Natural killer cell treated with Interleukin-12 subunit alpha and Interleukin-12 subunit beta and Interleukin-15 and Interleukin-18, amount 100 ng/mL, for 72 hours (primary cell): Measurements from ENCODE around the gene STAT4. TPM values are rescaled to one million over a fixed set of nuclear protein-coding genes. Genes with fewer than 3 reads are reported as not detected.

Source experiments
- ATAC-seq, 2 donors: fragments of 150-1000 bp; cut with Tn5 transposase in 1 of 2; sonication (Bioruptor Pico), chemical (Tn5 transposase) in 1 of 2; 2 replicates each; pipeline ENCODE4 v1.10.0; 2021
- DNase-seq: peaks from one replicate; pipeline ENCODE4 v3.0.0; 2022; ENCODE audit warnings: low spot score
- H3K27ac Mint-ChIP-seq, 2 donors: 1 replicate in 1 of 2; 2 replicates in 1 of 2; pipeline ENCODE4 v1.8.0; 2022; ENCODE audit warnings: mixed read lengths in 2 of 2, mild to moderate bottlenecking in 1 of 2, moderate library complexity in 1 of 2
- H3K27me3 Mint-ChIP-seq, 2 donors: 1 replicate in 1 of 2; 2 replicates in 1 of 2; pipeline ENCODE4 v1.8.0; 2022; ENCODE audit warnings: mixed read lengths in 2 of 2
- H3K36me3 Mint-ChIP-seq: one replicate; pipeline ENCODE4 v1.8.0; 2022; ENCODE audit warnings: mixed read lengths
- H3K4me1 Mint-ChIP-seq, 2 donors: 1 replicate in 1 of 2; 2 replicates in 1 of 2; pipeline ENCODE4 v1.8.0; 2022; ENCODE audit warnings: low read depth in 2 of 2, mixed read lengths in 2 of 2, mild to moderate bottlenecking in 1 of 2
- H3K4me3 Mint-ChIP-seq: one replicate; pipeline ENCODE4 v1.8.0; 2022; ENCODE audit warnings: mixed read lengths
- H3K9me3 Mint-ChIP-seq: 2 replicates; pipeline ENCODE4 v1.8.0; 2022; ENCODE audit warnings: mixed read lengths
- total RNA-seq, 2 donors: library from RNA; stranded (reverse); gene quantifications; one replicate each; pipeline ENCODE4 v1.2.3, GENCODE V29; 2022

Gene STAT4
- total RNA-seq, 2 donors from 2014 or later, result 133 to 241 TPM

DNA sequence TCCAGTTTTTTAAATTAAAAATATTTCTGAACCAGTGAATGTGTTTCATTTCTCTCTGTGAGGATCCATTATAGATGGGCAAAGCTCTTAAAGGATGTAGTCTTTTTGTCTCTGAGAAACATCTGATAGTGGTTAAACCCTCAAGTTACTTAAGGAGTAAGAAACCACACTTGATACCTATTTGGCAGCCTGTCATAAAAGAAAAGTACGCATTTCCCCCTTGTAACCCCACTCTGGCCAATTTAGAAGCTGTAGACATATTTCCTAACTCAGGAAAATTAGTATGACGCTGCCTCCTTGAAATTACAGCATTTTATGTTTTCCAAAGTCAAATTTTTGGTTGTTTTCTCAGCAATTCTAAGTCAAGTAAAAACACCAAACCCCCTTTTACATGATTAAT, 2.0 kb downstream of the STAT4 start:
- Mint-ChIP-seq H3K9me3 (no peaks in the 10 kb centered on the region), H3K4me1 (peaks cover 51 to 81% of the 10 kb centered on the region in 2 donors), H3K27ac (peak overlapping the region; percentile 88 to 89), H3K4me3 (peak overlapping the region; percentile 87), H3K36me3 (peaks cover 40% of the 10 kb centered on the region), H3K27me3 (no peaks in the 10 kb centered on the region)
- ATAC-seq (peak; percentile 45 to 63), DNase-seq (peak; percentile 64)

DNA sequence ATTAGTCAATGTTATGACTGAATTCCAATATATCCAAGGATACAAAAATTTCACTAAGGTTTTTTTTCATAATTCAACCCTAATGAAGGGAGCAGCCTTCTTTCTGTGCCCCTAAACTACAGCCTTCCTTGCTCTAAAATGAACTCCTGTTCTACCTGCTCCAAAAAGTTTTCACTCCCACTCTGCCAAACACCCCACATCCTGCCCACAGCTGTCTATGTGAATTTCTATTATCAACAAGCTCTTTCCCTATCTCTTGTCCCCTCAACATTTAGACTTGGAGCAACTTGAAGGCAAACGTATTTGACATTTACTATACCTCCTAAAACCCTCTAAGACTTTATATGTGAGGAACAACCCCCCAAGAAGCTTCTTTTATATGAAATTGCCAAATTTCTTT, 2.5 kb downstream of the STAT4 start:
- Mint-ChIP-seq H3K36me3 (peaks cover 43% of the 10 kb centered on the region), H3K9me3 (no peaks in the 10 kb centered on the region), H3K4me1 (peaks cover 51 to 84% of the 10 kb centered on the region in 2 donors), H3K27me3 (no peaks in the 10 kb centered on the region), H3K4me3 (peak overlapping the region; percentile 87), H3K27ac (peak overlapping the region; percentile 88 to 89)
- ATAC-seq (no peak), DNase-seq (no peak)

DNA sequence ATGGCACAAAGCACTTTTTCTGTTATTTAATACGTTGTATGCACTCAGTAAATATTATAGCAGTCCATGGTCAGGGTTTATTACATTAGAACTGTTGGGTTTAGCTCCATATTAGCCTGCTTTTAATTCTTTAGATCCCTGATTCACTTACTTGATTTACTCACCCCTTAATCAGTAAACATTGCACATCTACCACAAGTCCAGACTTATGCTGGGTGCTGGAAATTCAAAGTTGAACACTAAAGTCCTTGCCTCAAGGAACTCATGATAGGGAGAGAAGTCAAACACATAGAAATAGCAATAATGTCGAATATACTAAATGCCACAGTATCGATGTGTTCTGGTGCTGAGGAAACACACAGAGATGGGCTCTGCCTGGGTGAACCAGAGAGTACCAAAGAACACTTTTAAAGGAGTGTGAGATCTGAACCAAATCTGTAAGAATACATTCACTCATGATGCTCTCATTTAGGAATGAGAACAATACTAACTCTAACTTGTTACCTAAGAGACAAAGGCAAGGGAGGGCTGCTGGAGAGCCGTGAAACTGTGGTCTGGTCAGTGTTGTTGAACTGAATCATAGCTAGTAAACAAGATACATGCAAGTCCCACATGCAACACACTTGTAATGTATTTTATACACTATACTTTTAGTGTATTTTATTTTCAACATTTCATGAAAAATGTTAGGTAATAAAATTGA, 4.9 kb downstream of the STAT4 start:
- Mint-ChIP-seq H3K27ac (peak overlapping the region; percentile 88 to 89), H3K4me3 (peak overlapping the region; percentile 87), H3K36me3 (peaks cover 49% of the 10 kb centered on the region), H3K4me1 (peaks cover 38 to 74% of the 10 kb centered on the region in 2 donors), H3K9me3 (no peaks in the 10 kb centered on the region), H3K27me3 (no peaks in the 10 kb centered on the region)
- ATAC-seq, result peak in 1 of 2 donors; percentile 41
- peak; percentile 69 for DNase-seq

DNA sequence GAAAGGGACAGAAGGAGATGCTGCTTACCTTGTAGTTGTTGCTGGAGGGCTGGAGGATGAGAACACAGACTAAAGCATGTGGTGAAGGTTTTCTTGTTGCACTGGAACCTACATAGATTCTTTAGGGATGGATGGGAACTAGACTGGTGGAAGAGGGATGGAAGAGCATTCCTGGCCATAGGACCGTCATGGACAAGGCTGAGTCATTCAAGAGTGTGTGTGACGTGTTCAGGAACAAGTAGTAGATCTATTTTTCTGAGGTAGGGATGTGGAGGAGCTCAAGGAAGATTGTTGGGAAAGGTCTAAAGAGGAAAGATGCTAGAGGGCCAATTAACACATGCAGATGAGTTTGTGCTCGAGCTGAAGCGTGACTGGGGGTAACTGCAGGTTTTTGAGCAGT, 6.6 kb downstream of the STAT4 start:
- peak overlapping the region; percentile 62 to 67 for H3K27ac Mint-ChIP-seq
- peaks cover 62% of the 10 kb centered on the region for H3K36me3 Mint-ChIP-seq

DNA sequence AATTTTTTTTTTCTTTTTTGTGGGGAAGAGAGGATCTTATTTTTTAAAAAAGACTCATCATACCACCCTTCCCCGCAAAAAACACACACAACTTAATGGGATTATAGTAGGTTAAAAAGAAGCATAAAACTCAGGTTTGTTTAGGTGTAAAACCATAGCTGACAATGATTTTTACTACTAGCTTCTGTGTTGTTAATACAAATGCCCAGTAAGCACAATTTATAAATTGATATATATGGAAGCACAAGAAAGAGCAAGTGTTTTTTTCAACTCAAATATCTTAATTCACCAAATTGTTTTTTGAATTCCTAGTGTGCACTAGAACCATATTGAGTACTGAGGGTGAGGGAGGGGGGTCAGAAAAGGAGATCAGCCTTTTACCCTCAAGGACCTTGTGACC, 7.0 kb downstream of the STAT4 start:
- Mint-ChIP-seq H3K36me3 (peaks cover 67% of the 10 kb centered on the region), H3K4me1 (peaks cover 55 to 82% of the 10 kb centered on the region in 2 donors), H3K4me3 (peak overlapping the region; percentile 68), H3K27me3 (no peaks in the 10 kb centered on the region), H3K27ac (peak overlapping the region; percentile 62 to 67), H3K9me3 (no peaks in the 10 kb centered on the region)
- ATAC-seq, result no peak
- DNase-seq, result no peak

More for the DNA sequence above, 6.6 kb downstream of the STAT4 start:
- peak overlapping the region; percentile 68 for H3K4me3 Mint-ChIP-seq
- no peaks in the 10 kb centered on the region for H3K9me3 Mint-ChIP-seq
- H3K4me1 Mint-ChIP-seq, result peaks cover 53 to 82% of the 10 kb centered on the region in 2 donors
- ATAC-seq, result no peak
- H3K27me3 Mint-ChIP-seq, result no peaks in the 10 kb centered on the region
- DNase-seq, result no peak

DNA sequence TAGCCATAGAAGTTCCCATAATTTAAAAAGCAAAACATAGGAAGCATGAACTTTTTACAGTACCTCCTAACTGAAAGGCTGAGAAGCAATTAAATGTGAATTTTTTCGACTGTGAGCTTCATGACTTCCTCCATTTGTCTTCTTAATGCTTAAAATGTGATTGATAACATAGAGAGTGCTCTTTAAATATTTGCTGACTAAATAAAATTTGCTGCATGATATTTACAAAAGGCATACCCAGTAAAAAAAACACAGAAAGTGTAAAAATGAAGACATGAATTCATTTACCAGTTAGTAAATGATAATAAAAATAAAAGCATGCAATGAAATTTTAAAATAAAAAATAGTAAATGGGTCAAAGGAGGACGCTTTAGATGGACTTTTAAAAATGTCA, 21.9 kb downstream of the STAT4 start:
- peaks cover 4% of the 10 kb centered on the region for H3K9me3 Mint-ChIP-seq
- ATAC-seq (no peak), DNase-seq (no peak)
- peaks cover 63 to 73% of the 10 kb centered on the region in 2 donors for H3K4me1 Mint-ChIP-seq
- H3K27me3 Mint-ChIP-seq, result no peaks in the 10 kb centered on the region
- peaks cover 27% of the 10 kb centered on the region for H3K36me3 Mint-ChIP-seq
- peak overlapping the region; percentile 84 for H3K4me3 Mint-ChIP-seq
- peak overlapping the region; percentile 95 to 96 for H3K27ac Mint-ChIP-seq

DNA sequence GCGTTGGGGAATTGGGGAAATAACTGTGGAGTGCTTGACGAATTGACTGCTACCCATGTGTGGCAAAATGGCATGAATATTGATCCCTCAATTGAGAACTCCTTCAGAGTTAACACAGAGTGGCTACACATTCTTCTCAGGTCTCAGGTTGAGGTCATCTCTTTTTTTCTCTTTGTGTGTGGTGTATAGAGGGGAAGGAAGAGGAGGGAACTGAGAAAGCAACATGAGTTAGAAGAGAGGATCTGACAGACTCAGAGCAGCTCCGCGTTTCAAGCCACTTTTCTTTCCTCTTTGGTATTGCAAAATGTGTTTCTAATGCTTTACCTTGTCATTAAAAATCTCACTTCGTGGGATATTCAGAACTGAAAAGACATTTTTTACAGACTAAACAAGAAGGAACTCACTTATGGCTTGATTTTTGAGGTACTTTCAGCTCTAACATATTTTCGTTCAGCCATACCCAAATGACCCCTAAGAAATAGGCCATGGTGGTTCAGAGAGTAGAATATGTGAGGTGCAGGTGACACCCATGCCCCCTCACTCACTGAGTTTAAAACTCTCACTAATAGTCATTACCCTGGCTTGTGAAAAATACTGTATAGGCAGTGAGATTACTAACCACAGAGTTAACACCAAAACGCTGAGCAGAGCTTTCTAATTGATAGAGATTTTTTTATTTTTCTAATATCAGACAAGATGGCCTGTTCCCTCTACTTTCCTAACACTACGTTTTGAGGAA, 22.5 kb downstream of the STAT4 start:
- Mint-ChIP-seq H3K27ac (peak overlapping the region; percentile 95 to 96), H3K36me3 (peaks cover 27% of the 10 kb centered on the region), H3K9me3 (peaks cover 4% of the 10 kb centered on the region), H3K27me3 (no peaks in the 10 kb centered on the region), H3K4me3 (peak overlapping the region; percentile 84), H3K4me1 (peaks cover 66 to 73% of the 10 kb centered on the region in 2 donors)
- ATAC-seq (peak; percentile 88 to 91), DNase-seq (no peak)

DNA sequence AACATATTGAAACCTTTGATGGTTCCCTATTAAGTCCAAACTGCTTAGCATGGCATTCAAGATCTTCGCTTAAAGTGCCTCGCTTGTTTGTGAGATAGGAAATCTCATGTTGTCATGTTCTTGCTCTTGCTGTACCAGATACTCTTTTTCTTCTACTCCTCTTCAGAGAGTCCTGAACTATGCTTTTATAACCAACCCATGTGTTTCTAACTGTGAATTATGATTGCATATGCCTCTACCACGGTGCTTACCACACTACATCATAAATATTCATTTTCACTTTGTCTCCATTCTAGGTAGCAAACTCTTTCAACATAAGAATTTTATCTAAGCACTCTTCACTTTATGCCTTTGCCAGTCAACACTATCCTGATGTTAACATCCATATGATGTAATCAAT, 23.6 kb downstream of the STAT4 start:
- ATAC-seq (peak; percentile 64 to 77), DNase-seq (no peak)
- peaks cover 24% of the 10 kb centered on the region for H3K36me3 Mint-ChIP-seq
- H3K27ac Mint-ChIP-seq, result peak overlapping the region; percentile 95 to 96
- peak overlapping the region; percentile 84 for H3K4me3 Mint-ChIP-seq
- H3K27me3 Mint-ChIP-seq, result no peaks in the 10 kb centered on the region
- H3K4me1 Mint-ChIP-seq, result peaks cover 68 to 76% of the 10 kb centered on the region in 2 donors
- peaks cover 4% of the 10 kb centered on the region for H3K9me3 Mint-ChIP-seq

DNA sequence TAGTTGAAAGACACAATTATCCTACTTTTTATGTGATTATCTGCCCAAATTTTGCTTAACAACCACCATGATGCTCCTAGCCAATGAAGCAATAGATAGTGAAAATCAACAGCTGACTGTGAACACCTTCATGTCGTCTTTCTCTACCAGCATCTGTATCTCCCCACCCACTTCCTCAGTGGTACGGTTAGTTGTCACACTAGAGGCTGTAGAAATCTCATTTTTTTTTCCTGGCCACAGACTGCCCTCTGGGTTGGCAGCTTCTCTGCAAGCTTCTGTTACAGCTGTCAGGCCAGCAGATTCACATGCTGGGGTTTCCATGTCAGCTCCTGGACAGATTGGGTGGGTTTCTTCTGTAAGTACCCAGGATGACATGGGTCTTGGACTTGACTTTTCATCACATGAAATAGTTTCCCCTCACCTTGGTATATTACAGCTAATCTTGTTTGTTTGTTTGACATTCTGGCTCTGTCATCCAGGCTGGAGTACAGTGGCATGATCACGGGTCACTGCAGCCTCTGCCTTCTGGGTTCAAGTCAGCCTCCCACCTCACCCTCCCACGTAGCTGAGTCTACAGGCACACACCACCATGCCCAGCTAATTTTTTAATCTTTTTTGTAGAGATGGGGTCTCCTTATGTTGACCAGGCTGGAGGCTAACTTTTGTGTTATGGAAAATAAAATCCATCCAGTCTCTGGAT, 24.3 kb downstream of the STAT4 start:
- Mint-ChIP-seq H3K4me1 (peaks cover 62 to 73% of the 10 kb centered on the region in 2 donors), H3K4me3 (peak overlapping the region; percentile 84), H3K9me3 (peaks cover 4% of the 10 kb centered on the region), H3K27me3 (no peaks in the 10 kb centered on the region), H3K36me3 (peaks cover 18% of the 10 kb centered on the region), H3K27ac (peak overlapping the region; percentile 95 to 96)
- DNase-seq (peak; percentile 82), ATAC-seq (peak; percentile 84 to 88)

DNA sequence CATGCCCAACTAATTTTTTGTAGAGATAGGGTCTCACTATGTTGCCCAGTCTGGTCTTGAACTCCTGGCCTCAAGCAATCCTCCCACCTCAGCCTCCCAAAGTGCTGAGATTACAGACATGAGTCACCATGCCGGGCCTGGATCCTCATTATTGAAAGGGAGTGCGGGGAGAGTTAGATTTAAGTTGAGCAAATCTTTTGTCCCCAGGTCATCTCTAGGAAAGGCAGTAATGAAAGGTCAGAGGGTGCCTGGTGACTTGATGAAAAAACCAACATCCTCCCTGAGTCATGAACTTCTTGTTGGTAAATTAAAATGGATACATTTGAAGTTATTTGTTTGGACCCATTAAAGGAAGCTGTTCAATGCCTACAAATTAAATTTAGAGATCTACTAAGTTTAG, 25.1 kb downstream of the STAT4 start:
- DNase-seq (no peak), ATAC-seq (no peak)
- H3K4me1 Mint-ChIP-seq, result peaks cover 59 to 71% of the 10 kb centered on the region in 2 donors
- H3K9me3 Mint-ChIP-seq, result no peaks in the 10 kb centered on the region
- H3K27me3 Mint-ChIP-seq, result no peaks in the 10 kb centered on the region
- H3K36me3 Mint-ChIP-seq, result peaks cover 13% of the 10 kb centered on the region
- H3K4me3 Mint-ChIP-seq, result peak overlapping the region; percentile 50
- peak overlapping the region; percentile 95 to 96 for H3K27ac Mint-ChIP-seq

DNA sequence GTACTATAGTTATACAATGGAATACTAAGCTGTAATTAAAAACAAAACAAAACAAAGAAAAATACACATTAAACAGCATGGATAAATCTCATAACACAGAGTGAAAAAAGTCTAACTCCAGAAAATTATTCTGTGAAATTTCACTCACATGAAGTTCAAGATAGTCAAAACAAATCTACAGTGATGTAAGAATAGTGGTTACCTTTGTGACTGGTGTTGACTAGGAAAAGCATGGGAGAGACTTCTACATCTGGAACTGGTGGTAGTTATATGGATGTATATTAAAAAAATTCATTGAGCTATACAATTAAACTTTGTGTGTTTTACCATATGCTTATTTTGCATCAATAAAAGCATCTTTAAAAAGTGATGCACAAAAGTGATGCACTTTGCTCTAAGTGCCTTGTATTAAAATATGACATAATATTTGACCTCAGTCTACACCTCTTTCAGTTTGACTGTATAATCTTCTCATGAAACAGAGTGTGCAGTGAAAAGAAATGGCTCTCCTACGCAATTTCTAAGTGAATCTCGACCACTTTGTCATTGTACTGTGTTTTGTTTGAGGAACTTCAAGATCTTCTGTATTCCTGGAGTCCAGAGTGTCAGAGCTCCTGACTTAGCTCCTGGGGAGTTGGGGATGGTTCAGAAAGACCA, 28.0 kb downstream of the STAT4 start:
- DNase-seq (no peak), ATAC-seq (peak in 1 of 2 donors; percentile 57)
- Mint-ChIP-seq H3K4me1 (peaks cover 59 to 75% of the 10 kb centered on the region in 2 donors), H3K9me3 (no peaks in the 10 kb centered on the region), H3K36me3 (peaks cover 22% of the 10 kb centered on the region), H3K27me3 (no peaks in the 10 kb centered on the region), H3K4me3 (peak overlapping the region; percentile 75), H3K27ac (peak overlapping the region; percentile 80 to 95)

DNA sequence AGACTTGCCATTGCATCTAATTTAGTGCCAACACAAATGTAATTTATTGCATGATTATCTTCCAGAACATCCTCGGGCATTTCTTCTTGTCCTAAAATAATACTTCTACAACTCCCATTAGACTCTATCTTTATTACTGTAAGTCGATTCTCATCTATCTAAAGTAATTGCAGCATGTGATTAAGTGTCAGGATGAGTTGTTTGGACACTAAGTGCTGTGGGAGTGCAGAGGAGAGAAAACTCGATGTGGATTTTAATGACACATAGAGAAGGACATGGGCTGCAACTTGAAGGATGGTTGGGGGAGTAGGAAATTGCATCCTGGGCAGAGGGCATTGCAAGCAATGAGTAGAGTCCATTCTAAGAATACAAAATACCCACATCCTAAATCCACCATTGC, 33.5 kb downstream of the STAT4 start:
- Mint-ChIP-seq H3K4me3 (no peak overlapping the region), H3K27ac (peak overlapping the region; percentile 60 to 95), H3K36me3 (peaks cover 24% of the 10 kb centered on the region), H3K9me3 (no peaks in the 10 kb centered on the region), H3K4me1 (peaks cover 60 to 78% of the 10 kb centered on the region in 2 donors), H3K27me3 (no peaks in the 10 kb centered on the region)
- ATAC-seq (no peak), DNase-seq (no peak)

DNA sequence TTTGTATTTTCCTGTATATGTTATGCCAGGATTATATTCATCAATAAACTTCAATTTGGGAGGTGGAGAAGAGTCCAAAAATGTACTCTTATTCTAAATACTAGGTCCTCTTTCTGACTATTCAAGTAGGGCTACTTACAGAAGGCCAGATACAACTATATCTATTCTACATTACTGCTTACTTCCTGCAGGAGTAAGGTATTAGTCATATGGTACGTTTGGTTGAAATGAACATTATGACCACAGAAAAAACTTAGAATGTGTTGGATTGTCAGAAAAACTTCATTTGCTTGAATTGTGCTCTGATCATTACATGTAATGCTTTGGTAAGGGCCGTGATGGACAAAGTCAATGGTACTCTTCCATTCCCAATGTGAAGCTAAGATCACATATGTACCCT, 35.0 kb downstream of the STAT4 start:
- Mint-ChIP-seq H3K27ac (peak overlapping the region; percentile 90 to 95), H3K4me1 (peaks cover 67 to 83% of the 10 kb centered on the region in 2 donors), H3K27me3 (no peaks in the 10 kb centered on the region), H3K36me3 (peaks cover 24% of the 10 kb centered on the region), H3K4me3 (peak overlapping the region; percentile 74), H3K9me3 (no peaks in the 10 kb centered on the region)
- no peak for DNase-seq
- ATAC-seq, result peak; percentile 30 to 71
